ENCODE data around the gene MRFAP1L1. TPM values are rescaled to one million over a fixed set of nuclear protein-coding genes. Genes with fewer than 3 reads are reported as not detected.

Gene MRFAP1L1
- polyA plus RNA-seq, 1 donor from 2014 or later = 438 TPM

DNA sequence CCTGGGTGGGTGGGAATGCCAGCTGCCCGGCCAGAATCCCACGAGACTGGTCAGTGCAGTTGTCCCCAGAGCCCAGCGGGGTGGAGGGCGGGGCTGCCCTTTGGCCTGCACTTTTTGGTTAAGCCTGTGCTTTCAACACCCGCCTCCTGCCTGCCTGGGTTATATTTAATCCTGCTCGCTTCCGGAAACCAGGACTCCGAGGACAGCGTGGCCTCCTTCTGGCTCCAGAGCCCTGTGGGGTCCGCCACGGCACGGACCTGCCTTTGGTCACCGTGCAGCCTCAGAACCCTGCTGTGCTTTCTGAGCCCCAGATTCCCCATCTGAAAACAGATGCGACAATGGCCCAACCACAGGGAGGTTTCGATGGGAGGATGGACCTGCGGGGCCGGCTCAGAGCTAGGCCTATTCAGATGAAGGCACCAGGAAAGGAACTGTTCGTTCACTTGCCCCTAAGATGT lies 43.5 kb upstream of the MRFAP1L1 start:
- Histone ChIP-seq H3K9me2 (ENCODE audit: insufficient read depth, low read length) (no peaks in the 10 kb centered on the region), H3K27ac (ENCODE audit: low read length) (no peak overlapping the region), H3K9ac (ENCODE audit: low read length) (no peak overlapping the region), H3K4me3 (ENCODE audit: low read length) (no peak overlapping the region), H2AFZ (ENCODE audit: low read depth, low read length) (no peak overlapping the region), H3F3A (ENCODE audit: insufficient read depth, low read length, poor library complexity, severe bottlenecking) (no peaks in the 10 kb centered on the region), H3K9me3 (ENCODE audit: low read length) (no peaks in the 10 kb centered on the region), H3K79me2 (replicated peaks; ENCODE audit: insufficient read depth, low read length) (no peaks in the 10 kb centered on the region), H3K27me3 (ENCODE audit: insufficient read depth, low read depth, low read length) (no peaks in the 10 kb centered on the region), H4K20me1 (ENCODE audit: insufficient read depth) (no peaks in the 10 kb centered on the region), H3K36me3 (ENCODE audit: insufficient read depth, low read length) (no peaks in the 10 kb centered on the region), H3K4me2 (ENCODE audit: low read length) (no peak overlapping the region)
- TF ChIP-seq RAD21 (conservative IDR thresholded peaks at IDR 0.05) = no peak
- TF ChIP-seq, protein P1, sequence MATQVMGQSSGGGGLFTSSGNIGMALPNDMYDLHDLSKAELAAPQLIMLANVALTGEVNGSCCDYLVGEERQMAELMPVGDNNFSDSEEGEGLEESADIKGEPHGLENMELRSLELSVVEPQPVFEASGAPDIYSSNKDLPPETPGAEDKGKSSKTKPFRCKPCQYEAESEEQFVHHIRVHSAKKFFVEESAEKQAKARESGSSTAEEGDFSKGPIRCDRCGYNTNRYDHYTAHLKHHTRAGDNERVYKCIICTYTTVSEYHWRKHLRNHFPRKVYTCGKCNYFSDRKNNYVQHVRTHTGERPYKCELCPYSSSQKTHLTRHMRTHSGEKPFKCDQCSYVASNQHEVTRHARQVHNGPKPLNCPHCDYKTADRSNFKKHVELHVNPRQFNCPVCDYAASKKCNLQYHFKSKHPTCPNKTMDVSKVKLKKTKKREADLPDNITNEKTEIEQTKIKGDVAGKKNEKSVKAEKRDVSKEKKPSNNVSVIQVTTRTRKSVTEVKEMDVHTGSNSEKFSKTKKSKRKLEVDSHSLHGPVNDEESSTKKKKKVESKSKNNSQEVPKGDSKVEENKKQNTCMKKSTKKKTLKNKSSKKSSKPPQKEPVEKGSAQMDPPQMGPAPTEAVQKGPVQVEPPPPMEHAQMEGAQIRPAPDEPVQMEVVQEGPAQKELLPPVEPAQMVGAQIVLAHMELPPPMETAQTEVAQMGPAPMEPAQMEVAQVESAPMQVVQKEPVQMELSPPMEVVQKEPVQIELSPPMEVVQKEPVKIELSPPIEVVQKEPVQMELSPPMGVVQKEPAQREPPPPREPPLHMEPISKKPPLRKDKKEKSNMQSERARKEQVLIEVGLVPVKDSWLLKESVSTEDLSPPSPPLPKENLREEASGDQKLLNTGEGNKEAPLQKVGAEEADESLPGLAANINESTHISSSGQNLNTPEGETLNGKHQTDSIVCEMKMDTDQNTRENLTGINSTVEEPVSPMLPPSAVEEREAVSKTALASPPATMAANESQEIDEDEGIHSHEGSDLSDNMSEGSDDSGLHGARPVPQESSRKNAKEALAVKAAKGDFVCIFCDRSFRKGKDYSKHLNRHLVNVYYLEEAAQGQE (IDR thresholded peaks at IDR 0.05; ENCODE audit: borderline replicate concordance) = no peak
- no peak for TF ChIP-seq EZH2 (IDR thresholded peaks at IDR 0.05; ENCODE audit: borderline replicate concordance, insufficient read depth, low read length, poor library complexity, severe bottlenecking)
- TF ChIP-seq MXI1 (conservative IDR thresholded peaks at IDR 0.05; ENCODE audit: poor library complexity, severe bottlenecking) = no peak
- TF ChIP-seq EP300 (conservative IDR thresholded peaks at IDR 0.05; ENCODE audit: poor library complexity, severe bottlenecking) = no peak
- no peak for TF ChIP-seq POLR2AphosphoS5 (IDR thresholded peaks at IDR 0.05)
- TF ChIP-seq, protein P2, sequence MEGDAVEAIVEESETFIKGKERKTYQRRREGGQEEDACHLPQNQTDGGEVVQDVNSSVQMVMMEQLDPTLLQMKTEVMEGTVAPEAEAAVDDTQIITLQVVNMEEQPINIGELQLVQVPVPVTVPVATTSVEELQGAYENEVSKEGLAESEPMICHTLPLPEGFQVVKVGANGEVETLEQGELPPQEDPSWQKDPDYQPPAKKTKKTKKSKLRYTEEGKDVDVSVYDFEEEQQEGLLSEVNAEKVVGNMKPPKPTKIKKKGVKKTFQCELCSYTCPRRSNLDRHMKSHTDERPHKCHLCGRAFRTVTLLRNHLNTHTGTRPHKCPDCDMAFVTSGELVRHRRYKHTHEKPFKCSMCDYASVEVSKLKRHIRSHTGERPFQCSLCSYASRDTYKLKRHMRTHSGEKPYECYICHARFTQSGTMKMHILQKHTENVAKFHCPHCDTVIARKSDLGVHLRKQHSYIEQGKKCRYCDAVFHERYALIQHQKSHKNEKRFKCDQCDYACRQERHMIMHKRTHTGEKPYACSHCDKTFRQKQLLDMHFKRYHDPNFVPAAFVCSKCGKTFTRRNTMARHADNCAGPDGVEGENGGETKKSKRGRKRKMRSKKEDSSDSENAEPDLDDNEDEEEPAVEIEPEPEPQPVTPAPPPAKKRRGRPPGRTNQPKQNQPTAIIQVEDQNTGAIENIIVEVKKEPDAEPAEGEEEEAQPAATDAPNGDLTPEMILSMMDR (IDR thresholded peaks at IDR 0.05; ENCODE audit: poor library complexity, severe bottlenecking) = no peak
- no peak for TF ChIP-seq SMC3 (conservative IDR thresholded peaks at IDR 0.05; ENCODE audit: poor library complexity)
- no peak for TF ChIP-seq TAF1 (IDR thresholded peaks at IDR 0.05; ENCODE audit: low read depth)

DNA sequence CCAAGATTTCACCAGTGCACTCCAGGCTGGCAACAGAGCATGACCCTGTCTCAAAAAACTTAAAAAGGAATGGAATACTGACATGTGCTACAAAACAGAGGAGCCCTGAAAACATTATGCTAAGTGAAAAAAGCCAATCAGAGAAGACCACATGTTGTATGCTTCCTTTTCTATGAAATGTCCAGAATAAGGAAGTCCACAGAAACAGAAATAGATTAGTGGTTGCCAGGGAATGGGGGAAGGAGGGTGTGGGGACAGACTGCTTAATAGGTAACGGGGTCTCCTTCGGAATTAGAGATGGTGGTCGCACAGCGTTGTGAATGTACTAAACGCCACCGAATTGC lies 42.8 kb upstream of the MRFAP1L1 start:
- Histone ChIP-seq H3F3A (ENCODE audit: insufficient read depth, low read length, poor library complexity, severe bottlenecking) (no peaks in the 10 kb centered on the region), H3K4me3 (ENCODE audit: low read length) (no peak overlapping the region), H3K36me3 (ENCODE audit: insufficient read depth, low read length) (no peaks in the 10 kb centered on the region), H3K27ac (ENCODE audit: low read length) (no peak overlapping the region), H3K4me2 (ENCODE audit: low read length) (no peak overlapping the region), H3K27me3 (ENCODE audit: insufficient read depth, low read depth, low read length) (no peaks in the 10 kb centered on the region), H4K20me1 (ENCODE audit: insufficient read depth) (no peaks in the 10 kb centered on the region), H3K9me3 (ENCODE audit: low read length) (no peaks in the 10 kb centered on the region), H3K9me2 (ENCODE audit: insufficient read depth, low read length) (no peaks in the 10 kb centered on the region), H3K79me2 (replicated peaks; ENCODE audit: insufficient read depth, low read length) (no peaks in the 10 kb centered on the region), H3K9ac (ENCODE audit: low read length) (no peak overlapping the region), H2AFZ (ENCODE audit: low read depth, low read length) (no peak overlapping the region)
- TF ChIP-seq, protein P1 (IDR thresholded peaks at IDR 0.05; ENCODE audit: borderline replicate concordance) = no peak
- TF ChIP-seq MXI1 (conservative IDR thresholded peaks at IDR 0.05; ENCODE audit: poor library complexity, severe bottlenecking) (no peak), EP300 (conservative IDR thresholded peaks at IDR 0.05; ENCODE audit: poor library complexity, severe bottlenecking) (no peak), RAD21 (conservative IDR thresholded peaks at IDR 0.05) (no peak), EZH2 (IDR thresholded peaks at IDR 0.05; ENCODE audit: borderline replicate concordance, insufficient read depth, low read length, poor library complexity, severe bottlenecking) (no peak), TAF1 (IDR thresholded peaks at IDR 0.05; ENCODE audit: low read depth) (no peak)
- TF ChIP-seq, protein P2 (IDR thresholded peaks at IDR 0.05; ENCODE audit: poor library complexity, severe bottlenecking) = no peak
